Kidney epithelial cell (primary cell): Measurements from ENCODE around the gene PUM2. TPM values are rescaled to one million over a fixed set of nuclear protein-coding genes. Genes with fewer than 3 reads are reported as not detected.

Experiments
- DNase-seq: peaks from one replicate; pipeline ENCODE4 v3.0.0-alpha.2; 2010; ENCODE audit warnings: low read depth
- H3K27me3 ChIP-seq: 2 replicates; pipeline ENCODE4 v1.6.0; 2011; ENCODE audit warnings: low read length; ENCODE audit not compliant: control insufficient read depth, insufficient read depth
- H3K36me3 ChIP-seq: 2 replicates; pipeline ENCODE4 v1.5.1; 2011; ENCODE audit warnings: low read length; ENCODE audit not compliant: control insufficient read depth, insufficient read depth
- H3K4me3 ChIP-seq: 2 replicates; pipeline ENCODE4 v1.5.1; 2011; ENCODE audit warnings: low read depth, mild to moderate bottlenecking, control low read depth, low read length
- total RNA-seq: library from RNA; depleted of rRNA; stranded (reverse); fragments of >200 nt; gene quantifications from 2 replicates; pipeline ENCODE4 v1.2.3, GENCODE V29; 2015
- TF ChIP-seq, protein P1 (sequence below): IDR thresholded peaks from 2 replicates; pipeline ENCODE4 v1.5.1; 2011; ENCODE audit warnings: mild to moderate bottlenecking, moderate library complexity, low read length, control low read depth, inconsistent platforms; ENCODE audit not compliant: insufficient read depth, poor library complexity, severe bottlenecking

The PUM2 gene
- total RNA-seq, 1 donor from 2014 or later: 44.2 TPM

DNA sequence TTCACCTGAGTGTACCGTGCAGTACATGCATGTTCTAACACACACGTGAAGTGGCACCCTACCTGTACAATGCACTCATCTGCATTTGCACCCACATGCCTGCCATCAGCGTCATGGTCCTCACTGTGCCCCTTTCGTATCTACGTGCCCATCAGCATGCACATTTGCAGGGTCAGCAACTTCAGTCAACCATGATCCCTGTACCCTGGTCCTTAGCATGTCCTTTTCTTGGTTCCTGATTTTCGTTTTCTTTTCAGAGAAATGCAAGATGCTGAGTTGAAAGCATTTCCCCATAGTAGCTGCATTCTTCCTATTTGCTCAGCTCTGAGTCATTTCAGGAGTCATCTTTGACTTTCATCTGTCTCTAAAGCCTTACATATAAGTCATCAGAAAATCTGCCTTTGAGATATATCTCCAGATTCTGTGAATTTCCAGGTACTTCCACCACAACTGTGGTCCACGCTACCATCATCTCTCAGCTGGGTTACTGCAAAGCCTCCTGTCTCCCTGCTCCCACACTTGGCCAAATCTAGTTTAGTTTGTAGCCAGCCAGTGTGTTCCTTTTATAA is 14.7 kb upstream of the PUM2 start:
- Histone ChIP-seq H3K27me3 (no peaks in the 10 kb centered on the region), H3K36me3 (no peaks in the 10 kb centered on the region), H3K4me3 (no peak overlapping the region)
- no peak for DNase-seq
- TF ChIP-seq, protein P1, sequence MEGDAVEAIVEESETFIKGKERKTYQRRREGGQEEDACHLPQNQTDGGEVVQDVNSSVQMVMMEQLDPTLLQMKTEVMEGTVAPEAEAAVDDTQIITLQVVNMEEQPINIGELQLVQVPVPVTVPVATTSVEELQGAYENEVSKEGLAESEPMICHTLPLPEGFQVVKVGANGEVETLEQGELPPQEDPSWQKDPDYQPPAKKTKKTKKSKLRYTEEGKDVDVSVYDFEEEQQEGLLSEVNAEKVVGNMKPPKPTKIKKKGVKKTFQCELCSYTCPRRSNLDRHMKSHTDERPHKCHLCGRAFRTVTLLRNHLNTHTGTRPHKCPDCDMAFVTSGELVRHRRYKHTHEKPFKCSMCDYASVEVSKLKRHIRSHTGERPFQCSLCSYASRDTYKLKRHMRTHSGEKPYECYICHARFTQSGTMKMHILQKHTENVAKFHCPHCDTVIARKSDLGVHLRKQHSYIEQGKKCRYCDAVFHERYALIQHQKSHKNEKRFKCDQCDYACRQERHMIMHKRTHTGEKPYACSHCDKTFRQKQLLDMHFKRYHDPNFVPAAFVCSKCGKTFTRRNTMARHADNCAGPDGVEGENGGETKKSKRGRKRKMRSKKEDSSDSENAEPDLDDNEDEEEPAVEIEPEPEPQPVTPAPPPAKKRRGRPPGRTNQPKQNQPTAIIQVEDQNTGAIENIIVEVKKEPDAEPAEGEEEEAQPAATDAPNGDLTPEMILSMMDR: no peak

DNA sequence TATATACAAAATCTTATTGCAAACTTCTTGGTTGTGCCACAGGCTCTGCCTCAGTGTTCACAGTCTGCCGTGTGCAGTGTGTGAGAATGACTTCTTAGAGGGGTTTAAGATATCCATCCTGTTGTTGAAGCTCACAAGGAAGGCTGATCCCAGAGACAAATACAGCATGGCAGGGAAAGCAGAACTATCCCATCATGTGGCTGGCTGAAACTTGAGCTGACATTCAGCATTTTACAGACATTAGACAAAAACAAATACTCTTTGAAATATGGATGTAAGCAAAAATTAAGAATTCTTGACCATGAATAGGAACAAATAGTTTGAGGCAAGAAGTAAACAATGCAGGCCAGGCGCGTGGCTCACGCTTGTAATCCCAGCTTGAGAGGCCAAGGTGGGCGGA is 12.9 kb upstream of the PUM2 start:
- DNase-seq: no peak
- Histone ChIP-seq H3K36me3 (no peaks in the 10 kb centered on the region), H3K27me3 (no peaks in the 10 kb centered on the region), H3K4me3 (no peak overlapping the region)
- TF ChIP-seq, protein P1: no peak

DNA sequence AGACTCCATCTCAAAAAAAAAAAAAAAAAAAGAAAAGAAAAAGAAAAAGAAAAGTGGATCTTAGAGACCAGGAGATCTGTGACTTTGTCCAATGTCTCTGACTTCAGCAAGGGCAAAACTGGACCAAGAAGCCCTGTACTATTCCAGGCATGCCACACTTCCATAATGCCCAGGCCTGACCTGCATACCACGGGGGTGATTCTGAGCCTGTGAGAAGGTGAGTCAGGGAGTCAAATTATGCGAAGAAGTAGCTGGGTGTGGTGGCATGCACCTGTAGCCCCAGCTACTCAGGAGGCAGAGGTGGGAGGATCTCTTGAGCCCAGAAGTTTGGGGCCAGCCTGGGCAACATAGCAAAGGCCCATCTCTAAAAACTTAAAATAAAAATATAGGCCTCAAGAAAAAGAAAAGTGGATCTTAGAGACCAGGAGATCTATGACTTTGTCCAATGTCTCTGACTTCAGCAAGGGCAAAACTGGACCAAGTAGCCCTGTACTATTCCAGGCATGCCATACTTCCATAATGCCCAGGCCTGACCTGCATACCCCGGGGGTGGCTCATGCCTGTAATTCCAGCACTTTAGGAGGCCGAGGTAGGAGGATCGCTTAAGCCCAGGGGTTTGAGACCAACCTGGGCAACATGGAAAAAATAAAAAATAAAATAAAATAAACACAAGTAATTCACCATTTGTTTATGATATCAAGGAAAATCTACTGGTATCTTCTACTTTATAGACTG is 12.2 kb upstream of the PUM2 start:
- no peaks in the 10 kb centered on the region for H3K27me3 ChIP-seq
- no peak overlapping the region for H3K4me3 ChIP-seq
- no peaks in the 10 kb centered on the region for H3K36me3 ChIP-seq
- no peak for DNase-seq
- TF ChIP-seq, protein P1: no peak

DNA sequence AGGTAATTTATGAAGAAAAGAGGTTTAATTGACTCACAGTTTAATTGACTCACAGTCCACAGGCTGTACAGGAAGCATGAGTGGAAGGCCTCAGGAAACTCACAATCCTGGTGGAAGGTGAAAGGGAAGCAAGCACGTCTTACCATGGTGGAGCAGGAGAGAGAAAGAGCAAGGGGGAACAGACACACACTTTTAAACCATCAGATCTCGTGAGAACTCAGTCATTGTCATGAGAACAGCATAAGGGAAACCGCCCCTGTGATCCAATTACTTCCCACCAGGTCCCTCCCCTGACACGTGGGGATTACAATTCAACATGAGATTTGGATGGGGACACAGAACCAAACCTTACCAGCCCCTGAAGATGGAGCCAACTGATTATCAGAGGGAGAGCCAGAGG is 11.2 kb upstream of the PUM2 start:
- TF ChIP-seq, protein P1: no peak
- H3K4me3 ChIP-seq: no peak overlapping the region
- no peak for DNase-seq
- H3K36me3 ChIP-seq: no peaks in the 10 kb centered on the region
- no peaks in the 10 kb centered on the region for H3K27me3 ChIP-seq

DNA sequence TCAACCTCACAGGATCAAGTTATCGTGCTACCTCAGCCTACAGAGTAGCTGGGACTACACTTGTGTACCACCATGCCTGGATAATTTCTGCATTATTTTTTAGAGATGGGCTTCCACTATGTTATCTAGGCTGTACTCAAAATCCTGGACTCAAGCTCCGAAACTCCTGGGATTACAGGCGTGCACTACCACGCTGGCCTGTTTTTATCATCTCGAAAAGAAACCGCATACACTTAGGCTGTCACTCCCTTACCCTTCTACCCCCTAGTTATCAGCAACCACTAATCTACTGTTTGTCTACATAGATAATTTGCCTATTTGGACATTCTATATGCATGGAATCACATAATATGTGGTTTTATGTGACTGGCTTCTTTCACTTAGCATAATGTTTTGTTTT is 8.5 kb upstream of the PUM2 start:
- no peak for DNase-seq
- Histone ChIP-seq H3K4me3 (no peak overlapping the region), H3K36me3 (no peaks in the 10 kb centered on the region), H3K27me3 (no peaks in the 10 kb centered on the region)
- TF ChIP-seq, protein P1: no peak
